ENCODE data around the gene LAMB1.

The LAMB1 gene

DNA sequence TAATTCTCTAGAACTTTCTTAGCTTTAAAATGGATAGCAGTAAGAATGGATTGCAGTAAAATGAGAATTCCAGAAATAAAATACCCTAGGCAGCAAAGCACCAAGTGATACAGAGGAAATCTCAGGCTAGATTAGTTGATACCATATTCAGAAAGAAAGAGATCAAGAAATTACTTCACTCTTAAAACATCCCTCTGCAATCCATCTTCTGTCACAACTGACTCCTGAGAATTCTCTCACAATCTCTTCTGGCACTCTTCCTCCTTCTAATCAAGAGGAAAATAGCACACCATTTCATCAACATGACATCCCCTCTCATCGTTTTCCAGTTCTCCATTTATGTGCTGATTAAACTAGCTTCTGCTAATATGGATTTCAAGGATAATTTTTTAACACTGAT, 42.2 kb upstream of the LAMB1 start:
- TF ChIP-seq, protein P1, sequence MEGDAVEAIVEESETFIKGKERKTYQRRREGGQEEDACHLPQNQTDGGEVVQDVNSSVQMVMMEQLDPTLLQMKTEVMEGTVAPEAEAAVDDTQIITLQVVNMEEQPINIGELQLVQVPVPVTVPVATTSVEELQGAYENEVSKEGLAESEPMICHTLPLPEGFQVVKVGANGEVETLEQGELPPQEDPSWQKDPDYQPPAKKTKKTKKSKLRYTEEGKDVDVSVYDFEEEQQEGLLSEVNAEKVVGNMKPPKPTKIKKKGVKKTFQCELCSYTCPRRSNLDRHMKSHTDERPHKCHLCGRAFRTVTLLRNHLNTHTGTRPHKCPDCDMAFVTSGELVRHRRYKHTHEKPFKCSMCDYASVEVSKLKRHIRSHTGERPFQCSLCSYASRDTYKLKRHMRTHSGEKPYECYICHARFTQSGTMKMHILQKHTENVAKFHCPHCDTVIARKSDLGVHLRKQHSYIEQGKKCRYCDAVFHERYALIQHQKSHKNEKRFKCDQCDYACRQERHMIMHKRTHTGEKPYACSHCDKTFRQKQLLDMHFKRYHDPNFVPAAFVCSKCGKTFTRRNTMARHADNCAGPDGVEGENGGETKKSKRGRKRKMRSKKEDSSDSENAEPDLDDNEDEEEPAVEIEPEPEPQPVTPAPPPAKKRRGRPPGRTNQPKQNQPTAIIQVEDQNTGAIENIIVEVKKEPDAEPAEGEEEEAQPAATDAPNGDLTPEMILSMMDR (IDR thresholded peaks at IDR 0.05; ENCODE audit: extremely low read depth, insufficient read depth, missing control alignments), result no peak
- no peak for DNase-seq (ENCODE audit: low spot score)
- in situ Hi-C loops (cut with MboI; ENCODE audit: low pct_unique_long_range_greater_than_20kb, low sequenced_read_pairs, unreplicated experiment), result no loop called here

DNA sequence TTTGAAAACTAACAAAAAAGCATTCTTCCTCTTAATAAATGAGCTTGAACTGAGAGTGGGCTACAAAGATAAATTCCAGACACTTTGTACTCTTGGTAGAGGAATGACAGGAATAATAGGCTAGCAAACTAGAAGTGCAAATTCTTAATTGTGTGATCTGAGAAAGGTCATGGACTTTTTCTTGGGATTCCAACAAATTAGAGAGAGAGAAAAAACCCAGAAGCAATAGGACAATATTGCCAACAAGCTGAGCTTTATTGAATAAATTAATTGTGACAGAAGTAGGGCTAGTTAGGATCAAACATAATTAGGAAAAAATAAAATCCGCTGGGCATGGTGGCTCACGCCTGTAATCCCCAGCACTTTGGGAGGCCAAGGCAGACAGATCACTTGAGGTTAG, 41.4 kb upstream of the LAMB1 start:
- in situ Hi-C loops (cut with MboI; ENCODE audit: low pct_unique_long_range_greater_than_20kb, low sequenced_read_pairs, unreplicated experiment), result no loop called here
- no peak for DNase-seq (ENCODE audit: low spot score)
- TF ChIP-seq, protein P1 (IDR thresholded peaks at IDR 0.05; ENCODE audit: extremely low read depth, insufficient read depth, missing control alignments), result no peak

DNA sequence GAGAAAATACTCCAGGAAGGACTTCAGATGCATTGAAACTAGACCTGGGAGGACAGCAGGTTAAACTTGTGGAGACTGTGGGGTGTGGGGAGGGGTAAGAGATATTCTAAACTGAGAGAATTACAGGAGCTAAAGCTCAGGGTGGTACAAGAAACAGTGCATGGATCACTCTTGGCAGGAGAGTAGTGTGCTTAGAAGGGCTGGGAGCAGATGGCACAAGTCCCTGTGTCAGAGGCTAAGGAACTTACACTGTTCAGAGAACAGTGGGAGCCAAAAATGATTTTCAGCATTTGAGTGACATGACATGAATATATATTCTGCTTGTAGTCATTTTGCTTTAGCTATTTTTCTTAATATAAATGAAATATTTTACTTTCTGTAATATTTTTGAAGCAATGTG, 36.0 kb upstream of the LAMB1 start:
- in situ Hi-C loops (cut with MboI; ENCODE audit: low pct_unique_long_range_greater_than_20kb, low sequenced_read_pairs, unreplicated experiment), result no loop called here
- DNase-seq (ENCODE audit: low spot score), result no peak
- TF ChIP-seq, protein P1 (IDR thresholded peaks at IDR 0.05; ENCODE audit: extremely low read depth, insufficient read depth, missing control alignments), result no peak

DNA sequence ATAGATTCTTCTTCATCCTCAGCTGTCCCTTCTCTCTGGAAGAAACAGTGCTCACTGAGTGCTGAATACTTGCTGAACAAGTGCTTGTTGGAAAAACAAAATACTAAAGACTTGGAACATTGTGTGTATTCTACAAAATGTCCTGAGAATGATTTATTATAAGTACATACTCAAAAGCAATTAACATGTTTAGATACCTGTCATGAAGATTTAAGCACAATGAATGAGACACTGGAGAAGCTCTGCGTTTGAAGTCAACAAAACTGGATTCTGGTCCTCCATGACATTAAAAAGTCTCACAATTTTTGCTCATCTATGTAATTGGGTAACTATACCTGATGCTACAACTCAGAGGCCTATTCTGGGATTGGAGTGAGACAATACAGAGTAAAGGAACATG, 34.8 kb upstream of the LAMB1 start:
- in situ Hi-C loops (cut with MboI; ENCODE audit: low pct_unique_long_range_greater_than_20kb, low sequenced_read_pairs, unreplicated experiment), result no loop called here
- no peak for DNase-seq (ENCODE audit: low spot score)
- TF ChIP-seq, protein P1 (IDR thresholded peaks at IDR 0.05; ENCODE audit: extremely low read depth, insufficient read depth, missing control alignments), result no peak

DNA sequence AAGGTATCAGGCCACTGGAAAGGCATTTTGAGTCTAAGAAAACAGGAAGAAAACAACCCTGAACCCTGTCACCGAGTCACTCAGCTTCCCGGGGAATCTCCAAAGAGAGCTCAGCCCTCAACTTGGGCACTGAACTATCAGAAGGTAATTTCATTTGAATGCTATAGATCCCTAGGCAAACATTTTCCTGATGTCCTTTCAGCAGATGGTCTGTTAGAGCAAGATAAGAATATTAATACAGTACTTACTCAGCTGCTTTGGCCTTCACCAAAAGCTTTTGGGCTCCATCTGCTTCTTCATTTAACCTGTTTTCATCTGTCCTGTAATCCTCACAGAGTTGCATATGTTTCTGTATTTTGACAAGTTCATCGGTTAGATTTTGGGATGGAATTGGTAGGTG, 34.2 kb upstream of the LAMB1 start:
- in situ Hi-C loops (cut with MboI; ENCODE audit: low pct_unique_long_range_greater_than_20kb, low sequenced_read_pairs, unreplicated experiment), result no loop called here
- DNase-seq (ENCODE audit: low spot score), result no peak
- TF ChIP-seq, protein P1 (IDR thresholded peaks at IDR 0.05; ENCODE audit: extremely low read depth, insufficient read depth, missing control alignments), result no peak

DNA sequence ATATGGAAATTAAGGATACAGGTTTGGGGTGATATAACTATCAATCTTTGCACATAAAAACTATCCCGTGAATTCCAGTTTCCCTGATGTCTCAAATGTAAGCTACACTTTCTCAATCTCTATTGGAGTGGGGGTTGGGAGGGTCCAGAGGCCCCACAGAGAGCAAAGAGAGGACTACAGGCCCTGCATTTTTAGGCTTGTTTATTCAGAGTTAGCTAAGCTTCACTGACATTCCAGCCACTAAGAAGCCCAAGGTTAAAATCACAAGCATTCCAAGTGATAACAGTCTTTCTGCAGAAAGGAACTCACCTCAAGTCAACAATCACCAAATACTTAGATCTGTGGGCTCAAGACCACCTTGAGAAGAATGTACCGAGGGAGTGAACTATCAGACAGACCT, 31.6 kb upstream of the LAMB1 start:
- DNase-seq (ENCODE audit: low spot score), result no peak
- TF ChIP-seq, protein P1 (IDR thresholded peaks at IDR 0.05; ENCODE audit: extremely low read depth, insufficient read depth, missing control alignments), result no peak
- in situ Hi-C loops (cut with MboI; ENCODE audit: low pct_unique_long_range_greater_than_20kb, low sequenced_read_pairs, unreplicated experiment), result no loop called here

Data from GM13977 (cell line).